ENCODE measurements around the gene IL17REL. TPM values are rescaled to one million over a fixed set of nuclear protein-coding genes. Genes with fewer than 3 reads are reported as not detected.
A peak's percentile ranks its signal among the peaks of the same experiment; 100 is the strongest.

The IL17REL gene
- total and polyA plus RNA-seq, 2 of the 13 experiments (the other 11 are each of a cell fraction or from before 2014, with no cell fraction given), result not detected

DNA sequence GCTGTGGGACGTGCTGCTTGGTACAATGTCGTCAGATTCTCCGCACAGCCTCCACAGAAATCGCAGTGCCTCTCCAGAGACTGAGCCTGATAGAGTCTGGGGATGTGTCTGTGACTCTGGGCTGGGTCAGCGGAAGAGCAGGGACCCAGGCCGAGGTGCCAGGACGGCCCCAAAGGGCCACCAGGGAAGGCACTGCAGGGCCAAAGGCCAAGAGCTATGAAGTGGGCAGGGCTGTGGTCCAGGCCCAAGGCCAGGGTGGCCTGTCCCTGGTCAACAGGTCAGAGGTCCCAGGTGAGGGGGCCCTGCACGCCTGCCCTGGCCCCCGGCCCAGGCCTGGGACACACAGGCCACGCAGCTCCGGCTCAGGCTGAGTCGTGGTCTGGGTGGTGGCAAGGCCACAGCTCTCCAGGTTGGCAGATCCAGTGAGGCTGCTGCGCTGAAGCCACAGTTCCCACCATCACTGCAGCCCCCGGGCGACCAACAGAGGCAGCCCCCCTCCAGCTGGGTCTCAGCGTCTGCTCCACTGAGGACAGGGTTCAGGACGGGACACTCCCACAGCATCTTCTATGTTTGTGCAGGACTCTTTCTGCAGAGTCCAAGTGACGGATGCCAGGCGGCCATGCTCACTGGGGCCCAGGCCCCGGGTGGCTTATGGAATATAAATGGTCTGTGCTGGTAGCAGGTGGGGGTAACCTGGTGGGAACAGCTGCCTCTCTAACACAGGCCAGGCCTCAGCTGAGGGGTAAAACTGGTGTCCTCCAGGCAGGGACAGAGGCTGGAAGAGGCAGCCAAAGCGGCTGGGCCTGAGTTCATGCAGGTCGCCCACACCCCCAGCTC, 56.8 kb downstream of the IL17REL start (continued):
- TF ChIP-seq ZNF138 (CRISPR knock-in tag; IDR thresholded peaks at IDR 0.05; ENCODE audit: low read depth) (no peak), ZNF513 (CRISPR knock-in tag; conservative IDR thresholded peaks at IDR 0.05) (no peak), KLF9 (CRISPR knock-in tag; IDR thresholded peaks at IDR 0.05; ENCODE audit: low read depth) (no peak), ATF1 (CRISPR knock-in tag; IDR thresholded peaks at IDR 0.05) (no peak), JUND (CRISPR knock-in tag; IDR thresholded peaks at IDR 0.05) (no peak), PHF21A (CRISPR knock-in tag; IDR thresholded peaks at IDR 0.05) (peak; percentile 80), ZNF282 (IDR thresholded peaks at IDR 0.05; ENCODE audit: partially characterized antibody) (no peak), YY1 (IDR thresholded peaks at IDR 0.05; ENCODE audit: insufficient read depth, insufficient replicate concordance, low read depth, low read length) (no peak), ZNF205 (CRISPR knock-in tag; IDR thresholded peaks at IDR 0.05) (no peak), ZBTB2 (CRISPR knock-in tag; IDR thresholded peaks at IDR 0.05; ENCODE audit: low read depth) (no peak), PHF8 (CRISPR knock-in tag; IDR thresholded peaks at IDR 0.05) (peak; percentile 39), HOXA9 (CRISPR knock-in tag; IDR thresholded peaks at IDR 0.05; ENCODE audit: borderline replicate concordance) (no peak), GFI1 (CRISPR knock-in tag; IDR thresholded peaks at IDR 0.05; ENCODE audit: borderline replicate concordance) (no peak), NFIB (CRISPR knock-in tag; IDR thresholded peaks at IDR 0.05; ENCODE audit: borderline replicate concordance) (no peak), PBX3 (CRISPR knock-in tag; IDR thresholded peaks at IDR 0.05; ENCODE audit: borderline replicate concordance) (no peak)
- TF ChIP-seq, protein P1, sequence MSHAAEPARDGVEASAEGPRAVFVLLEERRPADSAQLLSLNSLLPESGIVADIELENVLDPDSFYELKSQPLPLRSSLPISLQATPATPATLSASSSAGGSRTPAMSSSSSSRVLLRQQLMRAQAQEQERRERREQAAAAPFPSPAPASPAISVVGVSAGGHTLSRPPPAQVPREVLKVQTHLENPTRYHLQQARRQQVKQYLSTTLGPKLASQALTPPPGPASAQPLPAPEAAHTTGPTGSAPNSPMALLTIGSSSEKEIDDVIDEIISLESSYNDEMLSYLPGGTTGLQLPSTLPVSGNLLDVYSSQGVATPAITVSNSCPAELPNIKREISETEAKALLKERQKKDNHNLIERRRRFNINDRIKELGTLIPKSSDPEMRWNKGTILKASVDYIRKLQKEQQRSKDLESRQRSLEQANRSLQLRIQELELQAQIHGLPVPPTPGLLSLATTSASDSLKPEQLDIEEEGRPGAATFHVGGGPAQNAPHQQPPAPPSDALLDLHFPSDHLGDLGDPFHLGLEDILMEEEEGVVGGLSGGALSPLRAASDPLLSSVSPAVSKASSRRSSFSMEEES (CRISPR knock-in tag; IDR thresholded peaks at IDR 0.05), result no peak
- TF ChIP-seq, protein P2, sequence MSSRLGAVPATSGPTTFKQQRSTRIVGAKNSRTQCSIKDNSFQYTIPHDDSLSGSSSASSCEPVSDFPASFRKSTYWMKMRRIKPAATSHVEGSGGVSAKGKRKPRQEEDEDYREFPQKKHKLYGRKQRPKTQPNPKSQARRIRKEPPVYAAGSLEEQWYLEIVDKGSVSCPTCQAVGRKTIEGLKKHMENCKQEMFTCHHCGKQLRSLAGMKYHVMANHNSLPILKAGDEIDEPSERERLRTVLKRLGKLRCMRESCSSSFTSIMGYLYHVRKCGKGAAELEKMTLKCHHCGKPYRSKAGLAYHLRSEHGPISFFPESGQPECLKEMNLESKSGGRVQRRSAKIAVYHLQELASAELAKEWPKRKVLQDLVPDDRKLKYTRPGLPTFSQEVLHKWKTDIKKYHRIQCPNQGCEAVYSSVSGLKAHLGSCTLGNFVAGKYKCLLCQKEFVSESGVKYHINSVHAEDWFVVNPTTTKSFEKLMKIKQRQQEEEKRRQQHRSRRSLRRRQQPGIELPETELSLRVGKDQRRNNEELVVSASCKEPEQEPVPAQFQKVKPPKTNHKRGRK (CRISPR knock-in tag; IDR thresholded peaks at IDR 0.05), result no peak
- TF ChIP-seq, protein P3, sequence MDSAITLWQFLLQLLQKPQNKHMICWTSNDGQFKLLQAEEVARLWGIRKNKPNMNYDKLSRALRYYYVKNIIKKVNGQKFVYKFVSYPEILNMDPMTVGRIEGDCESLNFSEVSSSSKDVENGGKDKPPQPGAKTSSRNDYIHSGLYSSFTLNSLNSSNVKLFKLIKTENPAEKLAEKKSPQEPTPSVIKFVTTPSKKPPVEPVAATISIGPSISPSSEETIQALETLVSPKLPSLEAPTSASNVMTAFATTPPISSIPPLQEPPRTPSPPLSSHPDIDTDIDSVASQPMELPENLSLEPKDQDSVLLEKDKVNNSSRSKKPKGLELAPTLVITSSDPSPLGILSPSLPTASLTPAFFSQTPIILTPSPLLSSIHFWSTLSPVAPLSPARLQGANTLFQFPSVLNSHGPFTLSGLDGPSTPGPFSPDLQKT (CRISPR knock-in tag; IDR thresholded peaks at IDR 0.05; ENCODE audit: borderline replicate concordance), result no peak
- TF ChIP-seq, protein P4, sequence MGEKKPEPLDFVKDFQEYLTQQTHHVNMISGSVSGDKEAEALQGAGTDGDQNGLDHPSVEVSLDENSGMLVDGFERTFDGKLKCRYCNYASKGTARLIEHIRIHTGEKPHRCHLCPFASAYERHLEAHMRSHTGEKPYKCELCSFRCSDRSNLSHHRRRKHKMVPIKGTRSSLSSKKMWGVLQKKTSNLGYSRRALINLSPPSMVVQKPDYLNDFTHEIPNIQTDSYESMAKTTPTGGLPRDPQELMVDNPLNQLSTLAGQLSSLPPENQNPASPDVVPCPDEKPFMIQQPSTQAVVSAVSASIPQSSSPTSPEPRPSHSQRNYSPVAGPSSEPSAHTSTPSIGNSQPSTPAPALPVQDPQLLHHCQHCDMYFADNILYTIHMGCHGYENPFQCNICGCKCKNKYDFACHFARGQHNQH (CRISPR knock-in tag; IDR thresholded peaks at IDR 0.05), result no peak; the same call in 1 of the 2 replicates

Data from HepG2 (cell line).